ENCODE results near the gene THRB. TPM values are rescaled to one million over a fixed set of nuclear protein-coding genes. Genes with fewer than 3 reads are reported as not detected.

The THRB gene
- total and polyA plus RNA-seq, 2 experiments from 2014 or later, result 26.8 to 60.0 TPM

DNA sequence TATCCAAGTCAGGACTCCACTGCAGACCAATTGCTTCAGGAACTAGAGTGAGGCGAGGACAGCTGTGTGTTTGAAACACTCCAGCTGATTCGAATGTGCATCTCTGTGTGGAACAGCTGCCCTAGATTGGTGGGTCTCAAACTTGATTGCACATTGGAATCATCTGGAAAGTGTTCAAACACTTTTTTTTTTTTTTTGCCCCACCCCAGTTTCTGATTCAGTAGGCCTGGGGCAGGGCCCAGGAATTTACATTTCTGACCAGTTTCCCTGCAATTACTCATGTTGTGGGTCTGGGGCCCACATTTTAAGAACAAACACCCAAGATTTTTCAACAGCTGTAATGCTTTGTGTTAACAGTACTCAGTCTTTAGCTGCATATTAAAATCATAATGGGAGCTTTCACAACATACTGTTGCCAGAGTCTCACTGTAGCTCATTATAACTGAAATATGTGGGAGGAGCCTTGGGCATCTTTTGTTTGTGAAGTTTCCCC, 392.9 kb downstream of the THRB start:
- no peak overlapping the region for H3K4me2 ChIP-seq
- no peaks in the 10 kb centered on the region for H3K9me3 ChIP-seq (ENCODE audit: low read depth)
- H3K4me3 ChIP-seq, result no peak overlapping the region
- H3K27me3 ChIP-seq, result no peaks in the 10 kb centered on the region
- no peak overlapping the region for H2AFZ ChIP-seq
- H3K4me1 ChIP-seq (ENCODE audit: insufficient read depth), result no peaks in the 10 kb centered on the region
- TF ChIP-seq, protein P1, sequence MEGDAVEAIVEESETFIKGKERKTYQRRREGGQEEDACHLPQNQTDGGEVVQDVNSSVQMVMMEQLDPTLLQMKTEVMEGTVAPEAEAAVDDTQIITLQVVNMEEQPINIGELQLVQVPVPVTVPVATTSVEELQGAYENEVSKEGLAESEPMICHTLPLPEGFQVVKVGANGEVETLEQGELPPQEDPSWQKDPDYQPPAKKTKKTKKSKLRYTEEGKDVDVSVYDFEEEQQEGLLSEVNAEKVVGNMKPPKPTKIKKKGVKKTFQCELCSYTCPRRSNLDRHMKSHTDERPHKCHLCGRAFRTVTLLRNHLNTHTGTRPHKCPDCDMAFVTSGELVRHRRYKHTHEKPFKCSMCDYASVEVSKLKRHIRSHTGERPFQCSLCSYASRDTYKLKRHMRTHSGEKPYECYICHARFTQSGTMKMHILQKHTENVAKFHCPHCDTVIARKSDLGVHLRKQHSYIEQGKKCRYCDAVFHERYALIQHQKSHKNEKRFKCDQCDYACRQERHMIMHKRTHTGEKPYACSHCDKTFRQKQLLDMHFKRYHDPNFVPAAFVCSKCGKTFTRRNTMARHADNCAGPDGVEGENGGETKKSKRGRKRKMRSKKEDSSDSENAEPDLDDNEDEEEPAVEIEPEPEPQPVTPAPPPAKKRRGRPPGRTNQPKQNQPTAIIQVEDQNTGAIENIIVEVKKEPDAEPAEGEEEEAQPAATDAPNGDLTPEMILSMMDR (IDR thresholded peaks at IDR 0.05; ENCODE audit: poor library complexity), result no peak
- TF ChIP-seq EZH2 (IDR thresholded peaks at IDR 0.05; ENCODE audit: borderline replicate concordance) (no peak), EZH2phosphoT487 (IDR thresholded peaks at IDR 0.05; ENCODE audit: low read depth, severe bottlenecking, unreplicated experiment) (no peak)
- no peak overlapping the region for H3K27ac ChIP-seq
- no peaks in the 10 kb centered on the region for H3K9me2 ChIP-seq (replicated peaks; ENCODE audit: insufficient read depth)
- H4K20me1 ChIP-seq (ENCODE audit: insufficient read depth, poor library complexity, severe bottlenecking), result no peaks in the 10 kb centered on the region
- DNase-seq (ENCODE audit: low spot score), result no peak
- H3K79me2 ChIP-seq, result no peaks in the 10 kb centered on the region
- H3K36me3 ChIP-seq (replicated peaks; ENCODE audit: insufficient read depth, low read depth), result no peaks in the 10 kb centered on the region
- 95% methylated on average over 2 of the region's 2 CpGs for WGBS (ENCODE audit: low lambda C conversion rate, missing lambda C conversion rate)

DNA sequence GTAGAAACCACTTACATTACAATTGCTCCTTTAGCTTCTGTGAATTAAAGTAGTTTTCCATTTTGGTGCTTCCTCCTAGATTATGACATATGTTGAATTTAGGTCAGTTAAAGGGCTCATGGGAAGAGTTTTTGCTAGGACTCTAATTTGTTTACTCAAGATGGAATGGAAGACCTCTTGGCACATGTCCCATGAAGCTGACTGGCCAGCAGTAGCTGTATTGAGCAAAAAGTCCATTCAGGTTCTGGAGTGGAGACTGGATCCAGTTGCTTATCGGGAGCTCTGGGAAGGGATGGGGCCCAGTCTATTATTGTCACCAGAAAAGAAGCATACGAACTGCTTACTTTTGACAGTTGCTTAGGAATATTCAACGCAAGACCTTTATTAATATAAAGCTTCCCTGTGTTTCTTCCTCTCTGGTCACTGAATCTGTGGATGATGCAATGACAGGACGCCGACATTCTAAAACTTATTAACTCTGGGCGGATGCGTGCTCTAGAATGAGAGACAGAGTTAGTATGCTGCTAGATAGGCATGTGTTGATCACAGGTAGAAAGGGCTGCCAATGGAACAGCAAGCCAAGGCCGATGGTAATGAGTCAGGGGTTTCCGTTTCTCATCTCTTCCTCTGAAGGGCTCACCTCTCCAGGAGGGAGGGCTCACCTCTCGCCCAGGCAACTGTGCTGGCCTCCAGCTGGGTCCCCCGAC, 393.8 kb downstream of the THRB start:
- Histone ChIP-seq H3K36me3 (replicated peaks; ENCODE audit: insufficient read depth, low read depth) (no peaks in the 10 kb centered on the region), H4K20me1 (ENCODE audit: insufficient read depth, poor library complexity, severe bottlenecking) (no peaks in the 10 kb centered on the region), H3K4me3 (no peak overlapping the region), H2AFZ (no peak overlapping the region), H3K4me1 (ENCODE audit: insufficient read depth) (no peaks in the 10 kb centered on the region), H3K9me2 (replicated peaks; ENCODE audit: insufficient read depth) (no peaks in the 10 kb centered on the region), H3K79me2 (no peaks in the 10 kb centered on the region), H3K27me3 (no peaks in the 10 kb centered on the region), H3K27ac (no peak overlapping the region), H3K4me2 (no peak overlapping the region), H3K9me3 (ENCODE audit: low read depth) (no peaks in the 10 kb centered on the region)
- WGBS (ENCODE audit: low lambda C conversion rate, missing lambda C conversion rate), result 86% methylated on average over 11 of the region's 11 CpGs
- TF ChIP-seq EZH2phosphoT487 (IDR thresholded peaks at IDR 0.05; ENCODE audit: low read depth, severe bottlenecking, unreplicated experiment) (no peak), EZH2 (IDR thresholded peaks at IDR 0.05; ENCODE audit: borderline replicate concordance) (no peak)
- TF ChIP-seq, protein P1 (IDR thresholded peaks at IDR 0.05; ENCODE audit: poor library complexity), result no peak
- peak; percentile 6 for DNase-seq (ENCODE audit: low spot score)

DNA sequence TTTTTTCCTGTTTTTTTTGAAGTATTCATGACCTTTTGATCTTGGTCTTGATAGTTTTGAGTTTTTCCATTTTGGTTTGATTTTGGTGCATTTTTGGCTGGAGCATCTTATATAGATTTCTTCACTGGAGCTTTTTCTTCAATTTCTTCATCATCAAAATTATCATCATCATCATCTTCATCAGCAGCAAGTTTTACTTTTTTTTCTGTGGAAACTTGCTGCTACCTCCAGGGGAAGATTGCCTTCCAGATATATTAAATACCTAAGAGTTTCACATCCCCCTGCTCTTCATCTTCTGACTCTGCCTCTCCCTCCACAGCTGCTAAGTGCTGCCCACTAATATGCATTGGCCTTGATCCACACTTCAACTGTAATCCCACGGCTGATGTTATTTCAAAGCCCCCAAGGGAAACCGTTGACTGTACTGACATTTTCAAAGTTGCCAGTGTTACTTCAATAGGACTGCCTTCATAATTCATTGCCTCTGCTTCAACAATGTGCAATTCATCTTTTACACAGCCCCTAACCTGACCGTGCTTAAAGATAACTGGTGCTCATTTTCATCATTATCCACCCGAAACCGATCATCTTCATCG, 397.9 kb downstream of the THRB start:
- 69% methylated on average over 6 of the region's 6 CpGs for WGBS (ENCODE audit: low lambda C conversion rate, missing lambda C conversion rate)
- TF ChIP-seq EZH2phosphoT487 (IDR thresholded peaks at IDR 0.05; ENCODE audit: low read depth, severe bottlenecking, unreplicated experiment), result no peak
- no peak for TF ChIP-seq EZH2 (IDR thresholded peaks at IDR 0.05; ENCODE audit: borderline replicate concordance)
- TF ChIP-seq, protein P1 (IDR thresholded peaks at IDR 0.05; ENCODE audit: poor library complexity), result no peak
- Histone ChIP-seq H4K20me1 (ENCODE audit: insufficient read depth, poor library complexity, severe bottlenecking) (no peaks in the 10 kb centered on the region), H3K4me1 (ENCODE audit: insufficient read depth) (no peaks in the 10 kb centered on the region), H3K27me3 (no peaks in the 10 kb centered on the region), H2AFZ (no peak overlapping the region), H3K4me2 (no peak overlapping the region), H3K27ac (no peak overlapping the region), H3K36me3 (replicated peaks; ENCODE audit: insufficient read depth, low read depth) (no peaks in the 10 kb centered on the region), H3K79me2 (no peaks in the 10 kb centered on the region), H3K4me3 (no peak overlapping the region), H3K9me2 (replicated peaks; ENCODE audit: insufficient read depth) (no peaks in the 10 kb centered on the region), H3K9me3 (ENCODE audit: low read depth) (no peaks in the 10 kb centered on the region)
- no peak for DNase-seq (ENCODE audit: low spot score)
